Neutrophil (primary cell): ENCODE results near the gene VPS18.
A peak's percentile ranks its signal among the peaks of the same experiment; 100 is the strongest.

Experiments used
- H3K27ac ChIP-seq: fragments of 200-600 bp; sonication (generic); 2 replicates; pipeline ENCODE4 v1.5.1; 2016; ENCODE audit warnings: mild to moderate bottlenecking, moderate library complexity
- H3K27me3 ChIP-seq: fragments of 200-600 bp; sonication (generic); 2 replicates; pipeline ENCODE4 v1.6.0; 2016; ENCODE audit warnings: mild to moderate bottlenecking
- H3K36me3 ChIP-seq: fragments of 200-600 bp; sonication (generic); 2 replicates; pipeline ENCODE4 v1.5.1; 2017
- H3K4me1 ChIP-seq, 2 experiments: fragments of 200-600 bp in 1 of 2; sonication (generic) in 1 of 2; 1 replicate in 1 of 2; 2 replicates in 1 of 2; pipeline versions ENCODE4 v1.5.1 to v1.6.1; 2013 to 2016; ENCODE audit warnings: low read depth in 1 of 2, low read length in 1 of 2, mild to moderate bottlenecking in 1 of 2, moderate library complexity in 1 of 2; ENCODE audit not compliant: control insufficient read depth in 1 of 2, insufficient read depth in 1 of 2
- H3K4me3 ChIP-seq, 2 experiments: fragments of 200-600 bp in 1 of 2; sonication (generic) in 1 of 2; 1 replicate in 1 of 2; 2 replicates in 1 of 2; pipeline ENCODE4 v1.5.1; 2013 to 2016; ENCODE audit warnings: low read depth in 1 of 2, low read length in 1 of 2, mild to moderate bottlenecking in 1 of 2, moderate library complexity in 1 of 2
- H3K9me3 ChIP-seq: fragments of 200-600 bp; sonication (generic); 2 replicates; pipeline ENCODE4 v1.5.1; 2016
- TF ChIP-seq, protein P1 (sequence below): fragments of 200-600 bp; sonication (generic); IDR thresholded peaks from 2 replicates; pipeline ENCODE4 v1.5.1; 2016; ENCODE audit warnings: antibody characterized with exemption

VPS18 gene

DNA sequence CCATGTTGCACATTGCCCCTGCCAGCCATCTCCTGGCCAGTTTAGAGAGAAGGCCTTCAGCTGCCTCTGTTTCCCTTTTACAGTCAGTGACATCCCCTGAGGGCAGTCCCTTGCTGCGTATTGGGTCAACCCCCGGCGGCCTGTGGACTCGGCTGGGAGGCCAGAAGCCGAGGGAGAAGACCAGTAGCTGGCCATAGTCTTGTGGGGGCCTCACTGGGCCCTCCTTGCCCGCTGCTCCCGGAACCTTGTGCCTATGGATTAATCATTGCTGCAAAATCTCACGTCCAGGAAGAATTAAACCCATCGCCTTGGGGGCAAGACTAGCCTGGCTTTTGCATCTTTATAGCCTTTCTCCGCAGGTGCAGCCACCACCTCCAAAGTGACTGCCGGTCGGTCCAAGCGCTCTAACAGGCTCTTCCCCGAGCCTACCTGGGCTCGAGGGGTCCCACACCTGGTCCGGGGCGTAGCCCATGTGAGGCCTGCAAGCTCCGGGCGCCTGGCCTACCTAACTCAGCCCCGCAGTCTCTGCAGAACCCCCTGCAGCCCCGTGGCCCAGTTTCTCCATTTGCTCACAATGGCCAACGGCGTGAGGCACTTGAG, 58.2 kb downstream of the VPS18 start:
- peak overlapping the region; percentile 41 for H3K27ac ChIP-seq
- H3K36me3 ChIP-seq = no peaks in the 10 kb centered on the region
- H3K4me3 ChIP-seq = peak overlapping the region; percentile 85
- peaks cover 16 to 18% of the 10 kb centered on the region in 2 experiments for H3K4me1 ChIP-seq
- TF ChIP-seq, protein P1, sequence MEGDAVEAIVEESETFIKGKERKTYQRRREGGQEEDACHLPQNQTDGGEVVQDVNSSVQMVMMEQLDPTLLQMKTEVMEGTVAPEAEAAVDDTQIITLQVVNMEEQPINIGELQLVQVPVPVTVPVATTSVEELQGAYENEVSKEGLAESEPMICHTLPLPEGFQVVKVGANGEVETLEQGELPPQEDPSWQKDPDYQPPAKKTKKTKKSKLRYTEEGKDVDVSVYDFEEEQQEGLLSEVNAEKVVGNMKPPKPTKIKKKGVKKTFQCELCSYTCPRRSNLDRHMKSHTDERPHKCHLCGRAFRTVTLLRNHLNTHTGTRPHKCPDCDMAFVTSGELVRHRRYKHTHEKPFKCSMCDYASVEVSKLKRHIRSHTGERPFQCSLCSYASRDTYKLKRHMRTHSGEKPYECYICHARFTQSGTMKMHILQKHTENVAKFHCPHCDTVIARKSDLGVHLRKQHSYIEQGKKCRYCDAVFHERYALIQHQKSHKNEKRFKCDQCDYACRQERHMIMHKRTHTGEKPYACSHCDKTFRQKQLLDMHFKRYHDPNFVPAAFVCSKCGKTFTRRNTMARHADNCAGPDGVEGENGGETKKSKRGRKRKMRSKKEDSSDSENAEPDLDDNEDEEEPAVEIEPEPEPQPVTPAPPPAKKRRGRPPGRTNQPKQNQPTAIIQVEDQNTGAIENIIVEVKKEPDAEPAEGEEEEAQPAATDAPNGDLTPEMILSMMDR = no peak
- H3K27me3 ChIP-seq = peaks cover 7% of the 10 kb centered on the region
- no peaks in the 10 kb centered on the region for H3K9me3 ChIP-seq

DNA sequence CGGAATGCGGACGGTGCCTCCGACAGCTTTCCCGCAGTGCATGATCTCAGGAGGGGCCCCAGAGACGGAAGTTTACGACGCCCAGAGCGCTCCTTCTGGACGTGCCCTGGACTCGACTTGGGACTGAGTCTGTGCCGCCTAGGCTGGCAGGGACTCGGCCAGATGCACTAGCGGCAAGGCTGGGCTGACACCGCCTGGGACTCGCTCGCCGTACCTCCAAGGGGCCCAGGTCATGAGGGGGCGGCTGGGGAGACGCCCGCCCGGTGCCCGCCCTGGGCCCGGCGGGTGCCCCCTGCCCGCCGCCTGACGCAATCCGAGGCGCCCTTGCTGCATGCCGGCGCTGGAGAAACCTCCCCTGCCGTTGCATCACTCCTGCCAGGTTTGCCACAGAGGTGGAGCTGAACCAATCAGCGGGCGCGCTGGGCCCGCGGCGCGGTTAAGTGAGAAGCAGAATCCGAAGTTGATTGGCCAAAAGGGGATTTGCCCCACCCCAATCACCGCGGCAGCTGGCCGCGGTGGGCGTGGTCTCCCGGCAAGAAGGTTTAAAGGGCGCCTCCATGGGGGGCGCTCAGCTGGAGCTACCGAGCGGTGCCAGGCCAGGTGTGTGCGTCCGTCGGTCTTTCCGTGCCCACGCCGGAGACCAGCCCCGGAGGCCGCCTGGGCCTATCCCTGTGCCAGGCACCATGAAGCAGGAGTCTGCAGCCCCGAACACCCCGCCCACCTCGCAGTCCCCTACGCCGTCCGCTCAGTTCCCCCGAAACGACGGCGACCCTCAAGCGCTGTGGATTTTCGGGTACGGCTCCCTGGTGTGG, 58.9 kb downstream of the VPS18 start, which contains the start of gene CHAC1:
TSS of gene CHAC1 (plus strand) at position 571 of the 812 bp plus-strand sequence. CDS start at position 684, 113 bp downstream.
- H3K27ac ChIP-seq = peak within 1 kb of the TSS; percentile 41
- no peaks in the 10 kb centered on the region for H3K9me3 ChIP-seq
- peak within 1 kb of the TSS; percentile 85 for H3K4me3 ChIP-seq
- peaks cover 7% of the 10 kb centered on the region for H3K27me3 ChIP-seq
- TF ChIP-seq, protein P1 = peak; percentile 29
- H3K4me1 ChIP-seq = peaks cover 16 to 18% of the 10 kb centered on the region in 2 experiments
- no peaks in the 10 kb centered on the region for H3K36me3 ChIP-seq
